T-helper 1 cell treated with Interleukin-12 subunit alpha and Interleukin-12 subunit beta and Interleukin-4 antibody, amounts not matched to agents 30 μg/mL and 1 μg/mL, for 36 hours (primary cell): ENCODE data around the gene YWHAQ.

Experiments
- H3K27ac Mint-ChIP-seq: one replicate; pipeline ENCODE4 v1.8.0; 2021; ENCODE audit warnings: mild to moderate bottlenecking, mixed read lengths
- H3K27me3 Mint-ChIP-seq: one replicate; pipeline ENCODE4 v1.8.0; 2021; ENCODE audit warnings: low read depth, mixed read lengths
- H3K36me3 Mint-ChIP-seq: one replicate; pipeline ENCODE4 v1.8.0; 2021; ENCODE audit warnings: low read depth, mixed read lengths
- H3K4me1 Mint-ChIP-seq: one replicate; pipeline ENCODE4 v1.8.0; 2021; ENCODE audit warnings: low read depth, mixed read lengths
- H3K4me3 Mint-ChIP-seq: one replicate; pipeline ENCODE4 v1.8.0; 2021; ENCODE audit warnings: mild to moderate bottlenecking, moderate library complexity, mixed read lengths
- H3K9me3 Mint-ChIP-seq: one replicate; pipeline ENCODE4 v1.8.0; 2021; ENCODE audit warnings: mixed read lengths

The YWHAQ gene

GRCh38 chr2:9661261-9661660 lies 30.5 kb upstream of the YWHAQ start:
- Mint-ChIP-seq H3K4me3 (no peak overlapping the region), H3K4me1 (peaks cover 10% of the 10 kb centered on the region), H3K36me3 (peaks cover 2% of the 10 kb centered on the region), H3K27me3 (peaks cover 6% of the 10 kb centered on the region), H3K9me3 (no peaks in the 10 kb centered on the region), H3K27ac (no peak overlapping the region)

- Mint-ChIP-seq H3K27ac (no peak overlapping the region), H3K36me3 (peaks cover 2% of the 10 kb centered on the region), H3K9me3 (no peaks in the 10 kb centered on the region), H3K27me3 (peaks cover 6% of the 10 kb centered on the region), H3K4me1 (peaks cover 13% of the 10 kb centered on the region), H3K4me3 (no peak overlapping the region)
Measured at GRCh38 chr2:9660781-9661180, 30.0 kb upstream of the YWHAQ start.

GRCh38 chr2:9660154-9660553 lies 29.4 kb upstream of the YWHAQ start:
- peaks cover 6% of the 10 kb centered on the region for H3K27me3 Mint-ChIP-seq
- peak overlapping the region; percentile 22 for H3K27ac Mint-ChIP-seq
- H3K4me3 Mint-ChIP-seq: no peak overlapping the region
- no peaks in the 10 kb centered on the region for H3K9me3 Mint-ChIP-seq
- H3K36me3 Mint-ChIP-seq: peaks cover 2% of the 10 kb centered on the region
- peaks cover 20% of the 10 kb centered on the region for H3K4me1 Mint-ChIP-seq

GRCh38 chr2:9658972-9659371 lies 28.2 kb upstream of the YWHAQ start:
- Mint-ChIP-seq H3K27me3 (no peaks in the 10 kb centered on the region), H3K4me1 (peaks cover 28% of the 10 kb centered on the region)

GRCh38 chr2:9657731-9658130 lies 26.9 kb upstream of the YWHAQ start:
- no peak overlapping the region for H3K4me3 Mint-ChIP-seq
- H3K27ac Mint-ChIP-seq: no peak overlapping the region

More at GRCh38 chr2:9658972-9659371, 28.2 kb upstream of the YWHAQ start:
- Mint-ChIP-seq H3K4me3 (no peak overlapping the region), H3K36me3 (peaks cover 2% of the 10 kb centered on the region), H3K27ac (no peak overlapping the region), H3K9me3 (no peaks in the 10 kb centered on the region)

GRCh38 chr2:9657083-9657482 lies 26.3 kb upstream of the YWHAQ start:
- Mint-ChIP-seq H3K4me1 (peaks cover 34% of the 10 kb centered on the region), H3K9me3 (peaks cover 7% of the 10 kb centered on the region), H3K4me3 (no peak overlapping the region), H3K27me3 (peaks cover 6% of the 10 kb centered on the region), H3K27ac (peak overlapping the region; percentile 45), H3K36me3 (peaks cover 5% of the 10 kb centered on the region)

More at GRCh38 chr2:9657731-9658130, 26.9 kb upstream of the YWHAQ start:
- H3K4me1 Mint-ChIP-seq: peaks cover 34% of the 10 kb centered on the region
- H3K9me3 Mint-ChIP-seq: peaks cover under 1% of the 10 kb centered on the region
- peaks cover 2% of the 10 kb centered on the region for H3K36me3 Mint-ChIP-seq
- no peaks in the 10 kb centered on the region for H3K27me3 Mint-ChIP-seq

- H3K9me3 Mint-ChIP-seq: peaks cover 10% of the 10 kb centered on the region
- H3K4me1 Mint-ChIP-seq: peaks cover 34% of the 10 kb centered on the region
- H3K27me3 Mint-ChIP-seq: peaks cover 9% of the 10 kb centered on the region
- H3K27ac Mint-ChIP-seq: peak overlapping the region; percentile 82
- peaks cover 7% of the 10 kb centered on the region for H3K36me3 Mint-ChIP-seq
- H3K4me3 Mint-ChIP-seq: peak overlapping the region; percentile 57
Measured at GRCh38 chr2:9656270-9656766, 25.5 kb upstream of the YWHAQ start.

GRCh38 chr2:9655441-9656269 lies 24.9 kb upstream of the YWHAQ start:
- H3K27ac Mint-ChIP-seq: peak overlapping the region; percentile 82
- peaks cover 13% of the 10 kb centered on the region for H3K27me3 Mint-ChIP-seq
- peaks cover 12% of the 10 kb centered on the region for H3K9me3 Mint-ChIP-seq
- peaks cover 7% of the 10 kb centered on the region for H3K36me3 Mint-ChIP-seq
- H3K4me1 Mint-ChIP-seq: peaks cover 36% of the 10 kb centered on the region
- peak overlapping the region; percentile 64 for H3K4me3 Mint-ChIP-seq

- H3K4me1 Mint-ChIP-seq: peaks cover 41% of the 10 kb centered on the region
- peak overlapping the region; percentile 82 for H3K27ac Mint-ChIP-seq
- peaks cover 17% of the 10 kb centered on the region for H3K27me3 Mint-ChIP-seq
- peaks cover 16% of the 10 kb centered on the region for H3K9me3 Mint-ChIP-seq
- H3K4me3 Mint-ChIP-seq: peak overlapping the region; percentile 4
- peaks cover 7% of the 10 kb centered on the region for H3K36me3 Mint-ChIP-seq
Measured at GRCh38 chr2:9654452-9655100, 23.8 kb upstream of the YWHAQ start.

GRCh38 chr2:9653485-9654271 lies 22.9 kb upstream of the YWHAQ start:
- H3K27ac Mint-ChIP-seq: no peak overlapping the region
- peaks cover 16% of the 10 kb centered on the region for H3K9me3 Mint-ChIP-seq
- H3K4me3 Mint-ChIP-seq: no peak overlapping the region
- peaks cover 43% of the 10 kb centered on the region for H3K4me1 Mint-ChIP-seq
- H3K27me3 Mint-ChIP-seq: peaks cover 17% of the 10 kb centered on the region
- H3K36me3 Mint-ChIP-seq: peaks cover 7% of the 10 kb centered on the region

- peaks cover 44% of the 10 kb centered on the region for H3K4me1 Mint-ChIP-seq
- no peak overlapping the region for H3K4me3 Mint-ChIP-seq
- H3K9me3 Mint-ChIP-seq: peaks cover 16% of the 10 kb centered on the region
- peaks cover 5% of the 10 kb centered on the region for H3K36me3 Mint-ChIP-seq
- H3K27ac Mint-ChIP-seq: no peak overlapping the region
- peaks cover 19% of the 10 kb centered on the region for H3K27me3 Mint-ChIP-seq
Measured at GRCh38 chr2:9652898-9653479, 22.2 kb upstream of the YWHAQ start.

- peaks cover 16% of the 10 kb centered on the region for H3K9me3 Mint-ChIP-seq
- H3K4me3 Mint-ChIP-seq: no peak overlapping the region
- H3K27me3 Mint-ChIP-seq: peaks cover 22% of the 10 kb centered on the region
- peaks cover 44% of the 10 kb centered on the region for H3K4me1 Mint-ChIP-seq
- no peak overlapping the region for H3K27ac Mint-ChIP-seq
- peaks cover 4% of the 10 kb centered on the region for H3K36me3 Mint-ChIP-seq
Measured at GRCh38 chr2:9652267-9652666, 21.5 kb upstream of the YWHAQ start.

GRCh38 chr2:9650119-9650821 lies 19.5 kb upstream of the YWHAQ start:
- peaks cover 16% of the 10 kb centered on the region for H3K9me3 Mint-ChIP-seq
- no peak overlapping the region for H3K4me3 Mint-ChIP-seq
- no peak overlapping the region for H3K27ac Mint-ChIP-seq
- H3K36me3 Mint-ChIP-seq: peaks cover 6% of the 10 kb centered on the region
- H3K27me3 Mint-ChIP-seq: peaks cover 27% of the 10 kb centered on the region
- H3K4me1 Mint-ChIP-seq: peaks cover 30% of the 10 kb centered on the region
